HepG2 (cell line): ENCODE measurements around the gene OR52N2. TPM values are rescaled to one million over a fixed set of nuclear protein-coding genes. Genes with fewer than 3 reads are reported as not detected.

Experiments used
- CTCF ChIP-seq: sonication (generic); formaldehyde crosslinking; IDR thresholded peaks from 2 replicates; pipeline ENCODE4 v1.5.0; 2020; ENCODE audit warnings: mild to moderate bottlenecking, missing genetic modification reagents, moderate library complexity
- DMAP1 ChIP-seq: IDR thresholded peaks from 2 replicates; pipeline ENCODE4 v1.6.1; 2016
- PRDM4 ChIP-seq: sonication (generic); formaldehyde crosslinking; IDR thresholded peaks from 2 replicates; pipeline ENCODE4 v1.9.0; 2021; ENCODE audit warnings: missing genetic modification reagents, borderline replicate concordance
- RARG ChIP-seq: sonication (generic); formaldehyde crosslinking; IDR thresholded peaks from 2 replicates; pipeline ENCODE4 v1.4.0; 2020; ENCODE audit warnings: low read depth, mild to moderate bottlenecking, missing genetic modification reagents
- RELA ChIP-seq: sonication (generic); formaldehyde crosslinking; IDR thresholded peaks from 2 replicates; pipeline ENCODE4 v1.4.0; 2020; ENCODE audit warnings: missing genetic modification reagents
- RNF219 ChIP-seq: sonication (generic); formaldehyde crosslinking; IDR thresholded peaks from 2 replicates; pipeline ENCODE4 v1.5.0; 2020; ENCODE audit warnings: mild to moderate bottlenecking, missing genetic modification reagents
- SRSF1 ChIP-seq: fragments of 200-400 bp; formaldehyde crosslinking; optimal IDR thresholded peaks from 2 replicates; pipeline ENCODE3; 2017; ENCODE audit warnings: mild to moderate bottlenecking, low read depth, low read length, moderate library complexity
- STAG1 ChIP-seq: sonication (generic); formaldehyde crosslinking; IDR thresholded peaks from 2 replicates; pipeline ENCODE4 v1.4.0; 2020; ENCODE audit warnings: missing genetic modification reagents
- XRCC5 ChIP-seq: fragments of 200-400 bp; formaldehyde crosslinking; optimal IDR thresholded peaks from 2 replicates; pipeline ENCODE3; 2017; ENCODE audit warnings: mild to moderate bottlenecking, low read length
- YEATS4 ChIP-seq: sonication (generic); formaldehyde crosslinking; IDR thresholded peaks from 2 replicates; pipeline ENCODE4 v1.4.0; 2020; ENCODE audit warnings: missing genetic modification reagents, borderline replicate concordance
- ZNF446 ChIP-seq: sonication (generic); formaldehyde crosslinking; IDR thresholded peaks from 2 replicates; pipeline ENCODE4 v1.5.0; 2020; ENCODE audit warnings: mild to moderate bottlenecking, missing genetic modification reagents
- ZNF558 ChIP-seq: sonication (generic); formaldehyde crosslinking; IDR thresholded peaks from 2 replicates; pipeline ENCODE4 v1.9.0; 2022; ENCODE audit warnings: mild to moderate bottlenecking, missing genetic modification reagents, borderline replicate concordance
- ZNF788 ChIP-seq: sonication (generic); formaldehyde crosslinking; IDR thresholded peaks from 2 replicates; pipeline ENCODE4 v1.5.0; 2020; ENCODE audit warnings: mild to moderate bottlenecking, missing genetic modification reagents, borderline replicate concordance
- polyA plus RNA-seq, 8 experiments: library from polyadenylated mRNA; depleted of rRNA in 3 of 8; stranded (reverse) in 7 of 8; unstranded in 1 of 8; fragments of >200 nt; fragmentation: Illumina TruSeq in 4 of 8; extraction: Trizol in 4 of 8; gene quantifications; 2 replicates each; pipeline versions ENCODE4 v1.2.1 to v1.2.3, GENCODE V29; 2011 to 2016; ENCODE audit warnings: low read depth in 4 of 8, missing spikeins in 1 of 8, mixed read lengths in 1 of 8; ENCODE audit not compliant: insufficient read depth in 1 of 8
- total RNA-seq, 5 experiments: library from RNA; depleted of rRNA; stranded (reverse); fragments of >200 nt; fragmentation: Illumina TruSeq; extraction: Trizol; gene quantifications; 2 replicates each; pipeline ENCODE4 v1.2.3, GENCODE V29; 2016; ENCODE audit warnings: low read depth in 1 of 5
- TF ChIP-seq, protein P1 (sequence below): sonication (generic); formaldehyde crosslinking; conservative IDR thresholded peaks from 2 replicates; pipeline ENCODE4 v1.4.0; 2020; ENCODE audit warnings: missing genetic modification reagents
- TF ChIP-seq, protein P2 (sequence below), 2 experiments: fragments of 450-650 bp in 1 of 2; sonication (generic) in 1 of 2; formaldehyde crosslinking; IDR thresholded peaks; 2 replicates each; pipeline versions ENCODE4 v1.5.0 to v1.8.0; 2020 to 2022; ENCODE audit warnings: mild to moderate bottlenecking in 1 of 2, missing genetic modification reagents in 1 of 2

OR52N2 gene
- total and polyA plus RNA-seq, 2 of the 13 experiments (the other 11 are each of a cell fraction or from before 2014, with no cell fraction given): not detected

GRCh38 chr11:5808500-5809121, at the start of gene OR52N2 (continued):
- no peak for TF ChIP-seq ZNF788 (CRISPR knock-in tag)
- peak; percentile 90 for TF ChIP-seq CTCF (CRISPR knock-in tag)
- TF ChIP-seq YEATS4 (CRISPR knock-in tag): no peak
- no peak for TF ChIP-seq RNF219 (CRISPR knock-in tag)
- TF ChIP-seq ZNF446 (CRISPR knock-in tag): no peak
- TF ChIP-seq, protein P1, sequence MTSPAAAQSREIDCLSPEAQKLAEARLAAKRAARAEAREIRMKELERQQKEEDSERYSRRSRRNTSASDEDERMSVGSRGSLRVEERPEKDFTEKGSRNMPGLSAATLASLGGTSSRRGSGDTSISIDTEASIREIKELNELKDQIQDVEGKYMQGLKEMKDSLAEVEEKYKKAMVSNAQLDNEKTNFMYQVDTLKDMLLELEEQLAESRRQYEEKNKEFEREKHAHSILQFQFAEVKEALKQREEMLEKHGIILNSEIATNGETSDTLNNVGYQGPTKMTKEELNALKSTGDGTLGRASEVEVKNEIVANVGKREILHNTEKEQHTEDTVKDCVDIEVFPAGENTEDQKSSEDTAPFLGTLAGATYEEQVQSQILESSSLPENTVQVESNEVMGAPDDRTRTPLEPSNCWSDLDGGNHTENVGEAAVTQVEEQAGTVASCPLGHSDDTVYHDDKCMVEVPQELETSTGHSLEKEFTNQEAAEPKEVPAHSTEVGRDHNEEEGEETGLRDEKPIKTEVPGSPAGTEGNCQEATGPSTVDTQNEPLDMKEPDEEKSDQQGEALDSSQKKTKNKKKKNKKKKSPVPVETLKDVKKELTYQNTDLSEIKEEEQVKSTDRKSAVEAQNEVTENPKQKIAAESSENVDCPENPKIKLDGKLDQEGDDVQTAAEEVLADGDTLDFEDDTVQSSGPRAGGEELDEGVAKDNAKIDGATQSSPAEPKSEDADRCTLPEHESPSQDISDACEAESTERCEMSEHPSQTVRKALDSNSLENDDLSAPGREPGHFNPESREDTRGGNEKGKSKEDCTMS (CRISPR knock-in tag): no peak
- TF ChIP-seq XRCC5: peak; percentile 35
- TF ChIP-seq DMAP1: no peak
- TF ChIP-seq SRSF1: no peak
- peak; percentile 92 for TF ChIP-seq STAG1 (CRISPR knock-in tag)
- TF ChIP-seq PRDM4 (CRISPR knock-in tag): no peak
- TF ChIP-seq, protein P2, sequence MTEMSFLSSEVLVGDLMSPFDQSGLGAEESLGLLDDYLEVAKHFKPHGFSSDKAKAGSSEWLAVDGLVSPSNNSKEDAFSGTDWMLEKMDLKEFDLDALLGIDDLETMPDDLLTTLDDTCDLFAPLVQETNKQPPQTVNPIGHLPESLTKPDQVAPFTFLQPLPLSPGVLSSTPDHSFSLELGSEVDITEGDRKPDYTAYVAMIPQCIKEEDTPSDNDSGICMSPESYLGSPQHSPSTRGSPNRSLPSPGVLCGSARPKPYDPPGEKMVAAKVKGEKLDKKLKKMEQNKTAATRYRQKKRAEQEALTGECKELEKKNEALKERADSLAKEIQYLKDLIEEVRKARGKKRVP (CRISPR knock-in tag; IDR thresholded peaks at IDR 0.05): no peak
- TF ChIP-seq RELA (CRISPR knock-in tag): no peak
- no peak for TF ChIP-seq RARG
- TF ChIP-seq ZNF558: no peak
